HG02852 (cell line): ENCODE results near the gene VSIG2.

Source experiments
- ATAC-seq: cut with Tn5 transposase; IDR thresholded peaks from one replicate; pipeline ENCODE4 v1.9.1; 2021; ENCODE audit warnings: mild to moderate bottlenecking, moderate library complexity; ENCODE audit not compliant: unreplicated experiment

Gene VSIG2

GRCh38 chr11:124724979-124725718, 26.9 kb downstream of the VSIG2 start:
- ATAC-seq, result peak; percentile 85

DNA sequence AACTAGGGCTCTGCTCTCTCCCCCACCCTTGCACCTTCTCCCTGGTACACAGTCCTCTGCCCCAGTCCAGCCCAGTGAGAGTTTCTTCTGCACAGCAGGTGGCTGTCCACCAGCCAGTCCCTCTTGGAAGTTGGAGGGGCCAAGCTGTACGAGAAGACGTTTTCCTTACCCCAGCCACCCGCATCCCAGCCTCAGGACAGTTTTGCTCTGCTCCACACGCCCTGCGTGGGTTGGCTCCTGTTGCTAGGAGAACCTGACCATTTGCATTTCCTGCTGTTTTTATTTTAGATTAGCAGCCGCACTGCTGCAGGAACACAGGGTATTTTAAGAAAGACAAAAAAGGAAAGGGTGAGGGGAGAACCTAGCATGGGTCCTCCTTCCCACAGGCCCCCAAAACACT, 29.9 kb downstream of the VSIG2 start:
- ATAC-seq, result no peak

- no peak for ATAC-seq
Measured at GRCh38 chr11:124719534-124719933, 32.5 kb downstream of the VSIG2 start.

- ATAC-seq, result no peak
Measured at GRCh38 chr11:124718801-124719200, 33.3 kb downstream of the VSIG2 start.

- ATAC-seq, result no peak
Measured at GRCh38 chr11:124717786-124718651, 34.0 kb downstream of the VSIG2 start.

- ATAC-seq, result peak; percentile 59
Measured at GRCh38 chr11:124717421-124717785, 34.7 kb downstream of the VSIG2 start.

DNA sequence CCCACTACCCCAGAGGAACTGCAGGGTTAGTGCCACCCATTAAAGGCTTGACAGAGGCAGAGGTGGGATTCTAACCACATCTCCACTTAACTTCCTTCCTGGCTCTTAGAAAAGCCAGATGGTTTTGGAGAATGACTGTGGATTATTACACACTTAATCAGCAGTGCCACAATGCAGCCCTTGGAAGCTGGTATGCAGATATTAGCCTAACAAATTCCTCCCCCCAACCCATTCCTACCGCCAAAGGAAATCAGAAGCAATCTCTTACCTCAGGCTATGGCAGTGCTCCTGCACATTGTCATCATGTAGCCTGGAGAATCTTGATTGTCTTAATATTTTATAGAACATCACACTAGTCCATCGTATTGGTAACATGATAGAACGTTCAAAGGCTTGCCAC, 35.5 kb downstream of the VSIG2 start:
- ATAC-seq, result no peak

GRCh38 chr11:124712392-124712791, 39.7 kb downstream of the VSIG2 start:
- ATAC-seq, result no peak

- no peak for ATAC-seq
Measured at GRCh38 chr11:124707829-124708228, 44.2 kb downstream of the VSIG2 start.

DNA sequence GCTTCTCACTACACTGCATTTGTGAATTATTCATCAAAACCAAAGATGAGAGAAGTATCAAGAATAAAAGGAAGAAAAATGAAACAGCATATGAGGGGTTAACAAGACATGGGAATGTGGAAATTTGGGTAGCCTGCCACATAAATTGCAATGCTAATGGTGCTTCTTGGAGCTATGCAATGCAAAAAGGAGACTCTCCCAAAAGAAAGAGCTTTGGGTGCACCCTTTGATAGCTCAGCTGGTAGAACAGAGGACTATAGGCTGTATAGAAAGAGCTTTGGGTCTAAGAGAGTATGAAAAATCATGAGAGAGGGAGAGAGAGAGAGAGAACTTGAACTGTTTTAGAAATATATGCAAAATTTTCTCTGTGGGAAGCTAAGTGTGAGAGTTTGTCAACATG, 52.0 kb downstream of the VSIG2 start:
- no peak for ATAC-seq

- no peak for ATAC-seq
Measured at GRCh38 chr11:124699547-124699946, 52.5 kb downstream of the VSIG2 start.
